Fibroblast of skin of abdomen (primary cell): Measurements from ENCODE around the gene OR2B2.

Experiments used
- DNase-seq: peaks from one replicate; pipeline ENCODE4 v3.0.0-alpha.2; 2013

Gene OR2B2

DNA sequence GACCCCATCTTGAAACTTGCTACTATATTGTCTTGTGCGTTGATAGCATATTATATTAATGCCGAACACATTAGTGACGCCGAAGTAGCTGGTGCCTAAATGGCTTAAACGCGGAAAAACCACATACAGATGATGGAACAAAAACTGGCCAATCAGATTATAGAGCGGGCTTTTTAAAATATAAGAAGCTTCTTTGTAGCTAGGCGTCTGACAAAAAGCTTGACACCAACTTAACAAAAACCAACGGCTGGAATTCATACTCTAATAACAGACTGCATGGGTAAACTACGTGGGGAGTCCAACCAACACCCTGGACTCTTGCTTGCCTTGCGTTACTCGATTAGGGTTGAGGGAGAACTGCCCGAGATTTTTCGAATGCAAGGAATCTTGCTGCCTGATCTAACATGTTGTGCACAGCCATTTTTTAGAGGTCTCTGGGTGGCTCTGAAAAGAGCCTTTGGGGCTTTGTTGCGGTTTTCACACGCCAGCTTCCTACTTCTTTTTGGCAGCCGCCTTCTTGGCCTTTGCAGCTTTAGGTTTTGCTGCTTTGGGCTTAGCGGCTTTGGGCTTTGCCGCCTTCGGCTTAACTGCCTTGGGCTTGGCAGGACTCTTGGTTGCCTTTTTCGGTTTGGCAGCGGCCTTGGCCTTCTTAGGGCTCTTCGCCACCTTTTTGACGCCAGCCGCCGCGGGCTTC is 45.7 kb downstream of the OR2B2 start:
- peak; percentile 80 for DNase-seq

DNA sequence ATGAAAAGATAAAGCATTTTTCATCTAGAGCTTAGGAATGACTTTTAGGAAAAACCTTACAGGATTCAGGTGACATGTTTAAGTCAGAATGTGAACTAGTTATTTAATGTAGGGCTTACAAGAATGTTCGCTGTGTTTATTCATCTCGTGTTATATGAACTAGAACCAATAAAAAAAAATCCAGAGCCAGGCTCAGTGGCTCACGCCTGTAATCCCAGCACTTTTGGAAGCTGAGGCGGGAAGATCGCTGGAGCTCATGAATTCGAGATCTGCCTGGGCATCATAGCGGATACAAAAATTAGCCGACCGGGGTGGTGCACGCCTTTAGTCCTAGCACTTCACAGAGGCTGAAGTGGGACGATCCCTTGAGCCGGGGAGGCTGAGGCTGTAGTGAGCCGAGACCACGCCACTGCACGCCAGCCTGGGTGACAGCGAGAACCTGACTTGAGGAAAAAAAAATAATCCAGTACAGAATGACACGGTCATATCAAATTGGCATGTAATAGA is 46.3 kb downstream of the OR2B2 start:
- no peak for DNase-seq

DNA sequence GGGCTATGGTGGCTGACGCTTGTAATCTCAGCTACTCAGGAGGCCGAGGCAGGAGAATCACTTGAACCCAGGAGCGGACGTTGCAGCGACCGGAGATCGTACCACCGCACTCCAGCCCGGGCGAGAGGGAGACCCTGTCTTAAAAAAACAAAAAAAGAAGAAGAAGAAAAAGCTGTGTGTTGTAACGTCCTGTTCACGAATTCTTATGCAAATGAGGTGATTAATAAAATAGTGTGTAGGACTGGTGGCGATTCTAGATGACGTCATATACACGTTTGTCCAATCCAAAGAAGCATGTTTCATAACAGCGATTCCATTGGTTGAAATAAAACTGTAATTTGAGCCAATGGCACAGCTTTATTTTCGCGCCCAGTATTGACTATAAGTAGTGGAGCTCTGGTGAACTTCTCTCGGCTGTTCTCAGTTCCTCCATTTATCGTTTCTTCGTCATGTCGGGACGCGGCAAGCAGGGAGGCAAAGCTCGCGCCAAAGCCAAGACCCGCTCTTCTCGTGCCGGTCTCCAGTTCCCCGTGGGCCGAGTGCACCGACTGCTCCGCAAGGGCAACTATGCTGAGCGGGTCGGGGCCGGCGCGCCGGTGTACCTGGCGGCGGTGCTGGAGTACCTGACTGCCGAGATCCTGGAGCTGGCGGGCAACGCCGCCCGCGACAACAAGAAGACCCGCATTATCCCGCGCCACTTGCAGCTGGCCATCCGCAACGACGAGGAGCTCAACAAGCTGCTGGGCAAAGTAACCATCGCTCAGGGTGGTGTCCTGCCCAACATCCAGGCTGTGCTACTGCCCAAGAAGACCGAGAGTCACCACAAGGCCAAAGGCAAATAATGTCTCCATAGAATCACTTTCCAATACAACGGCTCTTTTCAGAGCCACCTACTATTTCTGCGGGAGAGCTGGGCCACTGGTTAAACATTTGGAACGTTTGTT is 47.0 kb downstream of the OR2B2 start:
- DNase-seq: peak; percentile 98

DNA sequence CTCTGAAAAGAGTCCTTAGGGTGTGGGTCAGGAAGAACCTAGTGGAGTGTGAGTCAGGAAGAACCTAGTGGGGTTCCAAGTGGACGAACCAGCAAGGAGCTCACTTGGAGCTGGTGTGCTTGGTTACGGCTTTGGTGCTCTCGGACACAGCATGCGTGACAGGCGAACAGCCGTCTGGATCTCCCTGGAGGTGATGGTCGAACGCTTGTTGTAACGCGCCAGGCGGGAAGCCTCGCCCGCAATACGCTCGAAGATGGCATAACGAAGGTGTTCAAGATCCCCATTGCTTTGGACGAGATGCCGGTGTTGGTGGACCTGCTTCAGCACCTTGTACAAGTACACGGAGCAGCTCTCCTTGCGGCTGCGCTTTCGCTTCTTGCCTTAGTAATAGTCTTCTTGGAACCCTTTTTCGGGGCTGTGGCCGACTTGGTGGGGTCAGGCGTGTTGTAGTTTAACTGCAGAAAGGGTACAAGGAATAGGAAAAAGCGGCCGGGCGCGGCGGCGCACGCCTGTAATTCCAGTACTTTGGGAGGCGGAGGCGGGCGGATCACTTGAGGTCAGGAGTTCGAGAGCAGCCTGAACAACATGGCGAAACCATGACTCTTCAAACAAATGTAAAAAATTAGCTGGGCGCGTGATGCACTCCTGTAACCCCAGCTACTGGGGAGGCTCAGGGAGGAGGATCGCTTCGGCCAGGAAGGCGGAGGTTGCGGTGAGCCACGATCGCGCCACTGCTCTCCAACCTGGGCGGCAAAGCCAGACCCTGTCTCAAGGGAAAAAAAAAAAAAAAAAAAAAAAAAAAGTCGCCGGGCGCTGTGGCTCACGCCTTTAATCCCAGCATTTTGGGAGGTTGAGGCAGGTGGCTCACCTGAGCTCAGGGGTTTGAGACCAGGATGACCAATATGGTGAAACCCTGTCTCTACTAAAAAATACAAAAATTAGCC is 48.0 kb downstream of the OR2B2 start:
- DNase-seq: peak; percentile 13

DNA sequence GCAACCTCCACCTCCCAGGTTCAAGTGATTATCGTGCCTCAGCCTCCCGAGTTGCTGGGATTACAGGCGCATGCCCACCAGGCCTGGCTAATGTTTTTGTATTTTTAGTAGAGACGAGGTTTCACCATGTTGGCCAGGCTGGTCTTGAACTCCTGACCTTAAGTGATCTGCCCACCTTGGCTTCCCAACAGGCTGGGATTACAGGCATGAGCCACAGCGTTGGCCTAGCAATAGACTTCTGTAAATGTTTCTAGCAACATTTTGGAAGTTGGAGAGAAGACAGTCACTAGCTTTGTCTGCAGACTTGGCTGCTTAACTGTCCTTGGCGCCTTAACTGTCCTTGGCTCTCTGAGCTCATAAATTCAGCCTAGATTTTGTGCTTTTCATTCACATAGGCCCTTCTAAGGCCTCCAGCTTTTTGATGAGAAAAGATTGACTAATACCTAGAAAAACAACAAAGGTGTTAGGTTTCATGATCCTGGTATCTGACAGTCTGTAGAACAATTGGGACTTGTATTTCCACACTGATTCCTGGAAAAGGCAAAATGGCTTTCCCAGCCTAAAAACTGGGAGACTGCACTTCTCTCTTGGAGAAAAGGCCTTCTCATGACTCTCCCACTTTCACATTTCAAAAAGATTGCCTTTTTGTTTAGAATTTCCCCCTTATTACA is 49.7 kb downstream of the OR2B2 start:
- no peak for DNase-seq

DNA sequence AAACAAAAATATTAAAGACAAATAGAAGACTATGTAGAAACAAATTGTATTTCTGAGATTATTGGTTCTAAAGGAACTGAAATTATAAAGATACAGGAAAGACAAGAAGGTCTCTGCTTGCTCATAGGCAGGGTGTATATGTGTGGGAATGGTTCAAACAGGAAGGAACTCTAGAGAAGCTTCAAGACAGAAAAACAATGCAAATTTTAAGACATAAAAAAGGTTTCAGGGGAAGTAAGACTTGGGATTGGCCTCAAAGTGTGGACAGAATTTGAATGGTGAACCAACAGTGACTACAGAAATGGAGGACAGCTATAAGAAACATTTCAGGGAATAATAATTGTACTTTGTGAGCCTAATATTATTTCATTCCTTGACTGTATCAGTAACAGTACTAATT is 50.3 kb downstream of the OR2B2 start:
- no peak for DNase-seq

DNA sequence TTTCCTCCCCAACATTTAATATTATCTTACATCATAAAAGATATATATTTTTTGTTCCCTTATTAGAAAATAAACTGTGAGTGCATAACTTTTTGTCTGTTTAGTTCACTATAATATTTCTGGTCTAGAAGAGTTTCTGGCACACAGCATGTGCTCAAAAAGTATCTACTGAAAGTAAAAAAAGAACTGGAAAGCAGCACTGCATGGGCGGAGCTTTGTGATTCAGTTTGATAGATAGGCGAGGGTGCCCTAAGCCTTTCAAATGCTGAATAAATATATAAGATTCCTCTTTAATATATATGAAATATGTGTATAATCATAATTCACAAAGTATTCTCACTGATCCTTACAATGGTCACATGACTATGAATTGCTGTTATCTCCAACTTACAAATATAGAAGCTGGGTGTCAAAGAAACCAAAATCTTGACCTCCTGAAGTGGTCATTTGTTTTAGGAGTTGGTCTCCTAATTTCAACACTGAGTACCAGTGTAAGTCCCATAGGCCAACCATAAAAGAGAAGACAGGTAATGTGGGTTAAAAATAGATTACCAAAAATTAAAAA is 50.8 kb downstream of the OR2B2 start:
- no peak for DNase-seq
